ENCODE data around the gene RALB.
A peak's percentile ranks its signal among the peaks of the same experiment; 100 is the strongest.
"Not testable (repeated sequence)": the region's sequence is repeated elsewhere in the genome, so short reads cannot be mapped to it uniquely, and the experiment has no call there.

The RALB gene

DNA sequence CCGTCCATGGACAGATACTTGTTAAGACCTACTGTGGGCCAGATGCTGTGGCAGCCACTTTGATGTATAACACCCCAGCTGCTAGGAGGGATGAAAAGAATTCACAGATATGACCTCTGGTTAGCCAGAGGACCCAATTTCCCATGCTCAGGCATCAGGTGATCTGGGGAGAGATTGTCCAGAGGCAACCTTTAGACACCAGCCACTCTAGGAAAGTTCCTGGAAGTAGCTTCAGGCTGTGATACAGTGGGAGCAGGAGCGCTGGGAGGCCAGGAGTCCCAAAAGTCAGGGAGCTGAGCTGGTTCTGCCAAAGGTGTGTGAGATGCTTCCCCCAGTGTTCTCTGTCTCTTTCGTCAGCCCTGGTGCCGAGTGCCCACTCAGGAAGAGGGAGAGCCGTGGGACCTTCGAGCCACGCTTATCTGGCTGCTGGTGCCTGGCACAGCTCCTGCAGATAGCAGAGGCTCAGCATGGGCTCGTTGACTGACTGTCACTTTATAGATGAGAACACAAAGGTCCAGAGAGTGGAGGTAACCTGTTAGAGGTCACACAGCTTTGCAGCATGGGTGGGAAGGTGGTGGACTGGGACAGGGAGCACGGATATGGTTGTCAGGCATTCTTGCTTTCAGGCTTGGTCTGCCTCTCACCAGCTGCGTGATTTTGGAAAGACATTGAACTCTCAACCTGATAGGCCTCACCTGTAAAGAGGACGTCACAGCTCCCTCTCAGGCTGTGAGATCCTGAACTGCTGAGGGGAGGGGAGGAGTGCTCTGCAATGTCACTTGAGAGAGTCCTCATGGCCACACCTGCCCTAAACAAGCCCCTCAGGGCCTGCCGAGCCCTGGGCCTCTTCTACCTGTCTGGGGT is 7.8 kb upstream of the RALB start:
- DNase-seq = no peak

DNA sequence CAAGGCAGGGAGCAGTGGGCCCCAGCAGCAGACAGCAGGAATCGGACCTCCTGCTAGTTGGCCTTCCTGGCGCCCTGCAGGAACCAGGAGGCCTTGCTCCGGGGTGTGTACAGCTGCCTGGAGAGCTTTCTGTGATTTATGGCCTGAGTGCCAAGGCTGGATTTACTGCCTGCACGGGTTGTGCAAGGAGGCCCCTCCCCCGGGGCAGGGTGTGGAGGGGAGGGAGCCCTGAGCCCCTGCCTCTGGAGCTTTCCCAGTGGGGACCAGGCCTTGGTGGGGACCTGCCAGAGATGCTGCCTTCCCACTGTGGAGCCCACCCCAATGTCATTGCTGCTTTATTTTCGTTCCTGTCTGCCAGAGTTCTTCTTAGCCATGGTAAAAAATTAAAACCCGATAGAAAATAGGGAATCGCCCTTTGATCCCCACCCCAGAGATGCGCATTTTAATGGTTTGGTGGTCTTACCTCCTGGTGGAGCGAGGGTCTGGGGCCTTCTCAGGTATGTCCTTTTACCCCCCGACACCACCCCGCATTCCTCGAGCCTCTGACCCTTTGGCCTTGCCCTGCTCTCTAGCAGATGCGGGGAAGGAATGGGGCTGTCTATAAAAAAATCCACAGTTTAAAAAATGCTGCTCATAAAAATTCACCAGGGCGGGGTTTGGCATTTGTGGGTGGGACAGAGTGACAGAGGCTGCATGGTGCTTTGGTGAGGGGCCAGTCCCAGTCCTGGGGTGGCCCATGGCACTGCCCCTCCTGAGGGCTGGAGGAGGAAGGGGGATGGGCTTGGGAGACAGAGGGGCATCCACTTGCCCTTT is 6.9 kb upstream of the RALB start:
- no peak for DNase-seq

DNA sequence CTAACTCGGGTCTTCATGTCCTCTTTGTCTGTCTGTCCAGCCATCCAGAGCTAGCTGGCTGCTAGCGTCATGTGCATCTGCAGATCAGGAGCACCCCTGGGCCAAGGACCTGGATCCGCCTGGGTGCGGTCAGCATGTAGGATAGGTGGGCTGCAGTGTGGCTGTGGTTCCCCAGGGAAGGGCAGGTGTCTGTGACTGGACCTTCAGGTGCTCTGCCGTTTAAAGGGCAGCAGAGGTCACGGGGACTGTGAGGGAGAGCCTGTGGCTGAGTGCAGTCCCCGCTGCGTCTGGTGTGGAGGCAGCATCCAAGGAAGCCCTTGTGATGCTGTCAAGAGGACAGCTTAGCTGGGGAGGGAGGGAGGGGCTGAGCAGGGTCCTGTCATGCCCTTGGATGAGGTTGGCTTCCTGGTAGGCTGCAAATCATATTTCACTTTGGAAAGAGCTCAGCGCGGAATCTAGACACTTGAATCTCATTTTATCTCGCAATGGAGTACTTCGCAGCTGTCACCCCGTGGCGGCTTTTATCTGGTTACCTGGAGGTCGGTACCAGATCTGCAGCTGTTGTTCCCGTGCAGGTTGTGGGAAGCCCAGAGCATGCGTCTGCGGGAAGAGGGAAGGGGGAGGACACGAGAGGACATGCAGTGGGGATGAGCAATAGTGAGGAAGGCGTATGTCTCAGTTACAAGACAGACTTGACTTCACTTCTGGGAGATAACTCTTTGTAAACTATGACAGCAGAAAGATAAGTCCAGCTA is 5.9 kb upstream of the RALB start:
- no peak for DNase-seq

DNA sequence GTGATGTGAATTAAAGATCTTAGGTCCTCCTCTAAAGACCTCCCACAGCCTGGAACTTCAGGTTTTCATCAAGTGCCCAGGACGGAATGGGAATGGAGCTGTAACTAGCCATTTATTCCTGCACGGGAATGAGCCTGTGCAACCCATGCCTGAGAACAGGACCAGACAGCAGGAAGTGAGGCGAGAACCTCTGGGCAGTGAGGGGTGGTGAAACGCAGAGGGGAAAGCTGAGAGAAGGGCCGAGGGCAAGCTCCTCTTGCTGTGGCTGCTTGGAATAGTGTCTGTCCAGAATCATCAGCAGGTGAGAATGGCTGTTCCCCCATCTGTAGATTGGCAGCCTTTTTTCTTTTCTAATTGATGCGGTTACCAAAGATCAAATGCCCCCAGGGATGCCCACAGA is 4.8 kb upstream of the RALB start:
- no peak for DNase-seq

DNA sequence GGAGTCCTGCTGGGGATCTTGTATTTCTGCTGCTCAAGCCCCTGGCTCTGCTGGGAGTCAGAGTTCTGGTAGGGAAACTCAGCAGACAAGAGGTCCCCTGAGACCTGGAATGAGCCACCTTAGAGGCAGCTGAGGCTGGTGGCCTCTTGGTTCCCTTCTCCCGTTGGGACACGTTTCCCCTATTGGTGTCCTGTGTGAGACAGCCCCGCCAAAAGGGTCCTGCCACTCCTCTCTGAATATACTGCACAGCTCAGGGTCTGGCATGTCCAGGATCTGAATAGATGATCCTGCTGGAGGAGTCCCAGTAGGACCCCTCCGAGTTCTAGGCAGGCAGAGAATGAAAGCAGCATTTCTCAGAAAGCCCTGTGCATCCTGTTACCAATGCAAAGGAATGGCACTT is 2.0 kb upstream of the RALB start:
- no peak for DNase-seq

DNA sequence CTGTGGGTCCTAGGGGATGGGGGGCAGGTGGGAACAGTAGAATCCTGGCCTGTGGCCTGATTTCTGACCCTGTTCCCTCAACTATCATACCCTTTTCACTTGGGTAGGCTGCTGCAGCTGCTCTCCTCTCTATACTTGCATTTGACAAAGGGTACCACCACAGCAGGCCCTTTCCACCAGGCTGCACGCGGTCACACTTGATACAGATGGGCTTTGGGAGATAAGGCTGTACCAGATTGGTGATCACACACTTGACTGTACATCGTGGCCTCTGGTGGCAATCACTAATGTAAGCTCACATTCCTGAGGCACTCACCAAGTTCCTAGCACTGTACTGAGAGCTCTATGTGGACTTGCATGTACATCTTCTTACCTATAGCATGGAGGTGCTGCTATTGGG is 1.6 kb upstream of the RALB start:
- no peak for DNase-seq

DNA sequence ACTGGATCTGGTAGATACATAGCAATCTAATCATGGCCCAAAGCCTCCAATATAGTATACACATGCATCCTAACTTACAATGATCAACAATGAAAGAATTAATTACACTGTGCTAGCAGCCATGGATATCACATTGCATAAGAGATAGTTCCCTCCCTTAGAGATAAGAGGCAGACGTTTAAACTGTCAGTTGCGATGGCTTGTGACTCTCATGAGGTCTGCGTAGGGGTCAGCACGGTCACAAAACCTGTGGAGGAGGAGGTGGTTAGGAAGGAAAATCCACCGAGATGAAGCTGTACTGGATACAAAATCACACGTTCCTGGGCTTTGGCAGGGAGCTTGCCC is 800 bp upstream of the RALB start:
- DNase-seq = no peak

DNA sequence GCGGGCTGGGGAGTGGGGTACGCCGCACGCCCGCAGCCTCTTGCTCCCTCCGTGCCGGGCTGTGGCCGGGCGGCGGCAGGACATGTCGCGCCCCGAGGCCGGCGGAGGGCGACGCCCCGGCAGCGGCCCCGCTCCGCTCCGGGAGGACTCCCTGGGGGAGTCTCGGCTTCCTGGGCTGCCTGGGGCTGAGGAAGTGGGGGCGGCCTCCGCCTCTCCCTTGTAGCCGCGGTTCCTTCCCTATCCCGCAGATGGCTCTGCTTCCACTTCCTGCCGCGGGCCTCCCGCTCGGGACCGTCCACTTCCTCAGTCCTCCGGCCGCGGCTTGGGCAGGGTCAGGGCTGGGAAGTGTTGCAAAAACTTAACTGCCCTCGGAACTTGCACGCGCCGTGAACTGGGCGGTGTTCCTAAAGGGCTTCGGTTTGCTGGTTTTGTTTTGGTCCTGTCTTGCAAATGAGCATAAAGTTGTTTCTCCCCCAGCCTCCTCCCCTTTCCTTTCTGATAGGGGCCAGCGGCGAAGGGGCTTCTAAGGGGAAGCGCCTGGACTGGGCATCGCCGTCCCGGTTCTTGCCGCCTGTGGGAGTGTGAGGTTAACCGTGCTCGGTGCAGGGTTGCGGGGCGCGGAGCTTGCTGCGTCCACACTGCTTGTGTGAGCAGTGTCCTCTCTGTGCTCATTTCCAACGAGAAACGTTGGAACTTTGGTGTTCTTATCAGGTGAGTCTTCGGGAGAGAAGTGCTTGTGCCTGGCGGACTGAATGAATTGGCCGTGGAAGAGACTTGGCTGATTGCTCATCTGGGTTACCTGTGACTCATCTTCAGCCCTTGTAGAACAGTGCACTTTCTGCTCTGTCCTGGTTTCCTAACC is 600 bp downstream of the RALB start:
- peak; percentile 53 for DNase-seq

DNA sequence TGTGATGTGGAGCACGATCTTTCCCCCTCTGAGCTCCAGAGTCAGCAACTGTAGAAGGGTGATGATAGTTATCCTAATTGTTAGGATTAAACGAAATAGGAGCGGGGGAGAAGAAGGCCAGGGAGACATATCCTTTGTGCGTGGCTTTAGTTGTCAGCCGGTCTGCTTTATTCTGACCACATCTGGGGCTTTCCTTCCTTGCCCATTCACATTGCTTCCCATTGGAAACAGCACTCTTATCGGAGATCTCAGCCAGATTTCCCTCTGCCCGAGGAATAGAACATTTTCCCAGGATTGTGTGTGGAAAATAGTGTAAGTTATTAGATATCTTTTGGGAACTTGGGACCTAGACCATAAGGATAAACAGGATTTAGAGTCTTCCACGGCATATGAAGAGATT is 1.5 kb downstream of the RALB start:
- no peak for DNase-seq

DNA sequence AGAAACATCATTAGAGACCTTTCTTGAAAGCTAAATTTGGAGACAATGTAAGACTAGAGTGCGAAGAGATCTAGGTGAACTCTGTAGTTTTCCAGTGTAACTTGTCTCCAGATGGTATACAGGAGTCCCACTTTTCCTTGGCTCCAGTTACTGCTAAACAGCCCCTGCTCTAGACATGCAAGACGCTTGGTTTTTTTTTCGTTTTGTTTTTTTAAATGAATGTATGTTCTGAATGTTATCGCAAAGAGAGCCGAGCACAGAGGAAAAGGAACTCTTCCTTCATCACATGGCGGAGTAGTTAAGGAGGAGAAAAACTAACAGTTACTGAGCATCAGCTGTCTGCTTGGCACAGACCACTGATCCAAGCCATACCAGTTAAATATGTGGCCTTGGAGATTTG is 2.4 kb downstream of the RALB start:
- no peak for DNase-seq

DNA sequence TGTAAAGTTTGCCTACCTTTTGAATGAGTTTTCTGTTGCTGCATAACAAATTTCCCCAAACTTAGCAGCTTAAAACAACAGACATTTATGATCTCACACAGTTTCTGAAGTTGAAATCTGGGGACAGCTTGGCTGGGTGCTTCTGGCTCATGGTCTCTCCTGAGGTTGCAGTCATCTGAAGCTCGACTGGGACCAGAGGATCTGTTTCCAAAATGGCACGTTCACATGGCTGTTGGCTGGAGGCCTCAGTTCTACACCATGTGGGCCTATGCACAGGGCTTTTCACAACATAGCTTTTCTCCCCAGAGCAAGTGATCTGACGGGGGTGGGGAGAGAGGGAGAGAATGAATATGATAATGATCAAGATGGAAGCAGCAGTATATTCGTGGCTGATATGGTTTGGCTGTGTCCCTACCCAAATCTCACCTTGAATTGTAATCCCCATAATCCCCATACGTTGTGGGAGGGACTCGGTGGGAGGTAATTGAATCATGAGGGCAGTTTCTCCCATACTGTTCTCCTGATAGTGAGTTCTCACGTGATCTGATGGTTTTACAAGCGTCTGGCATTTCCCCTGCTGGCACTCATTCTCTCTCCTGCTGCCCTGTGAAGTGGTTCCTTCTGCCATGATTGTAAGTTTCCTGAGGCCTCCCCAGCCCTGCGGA is 3.5 kb downstream of the RALB start:
- DNase-seq = no peak

DNA sequence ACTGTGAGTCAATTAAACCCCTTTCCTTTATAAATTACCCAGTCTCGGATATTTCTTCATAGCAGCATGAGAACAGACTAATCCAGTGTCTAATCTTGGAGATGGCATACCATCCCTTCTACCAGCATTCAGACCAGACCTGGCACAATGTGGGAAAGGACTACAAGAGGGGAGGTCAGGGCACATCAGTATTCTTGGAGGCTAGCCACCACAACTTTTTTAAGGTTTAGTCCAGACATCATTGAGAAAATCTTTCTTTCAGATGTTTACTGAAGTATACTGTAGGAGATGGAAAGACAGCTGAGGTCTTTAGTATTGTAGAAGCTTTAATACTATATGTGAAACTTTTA is 4.0 kb downstream of the RALB start:
- no peak for DNase-seq

DNA sequence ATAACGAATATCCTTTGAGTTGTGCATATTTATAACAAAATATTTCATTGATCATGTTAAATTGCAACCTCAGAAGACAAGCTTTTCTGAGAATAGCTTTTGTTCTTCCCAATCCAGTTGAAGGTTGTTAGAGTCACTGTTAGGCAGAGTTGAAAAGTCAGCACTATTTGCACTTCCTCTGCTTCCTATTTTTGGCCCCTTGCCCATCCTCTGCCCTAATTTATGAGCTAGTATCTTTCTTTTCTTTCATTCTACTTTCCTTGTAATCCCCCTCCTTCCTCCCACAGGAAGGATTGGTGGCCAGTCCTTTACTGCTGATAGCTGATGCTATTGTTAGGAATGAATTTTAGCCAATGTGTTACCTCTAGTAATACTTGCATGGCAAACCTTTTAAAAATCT is 4.9 kb downstream of the RALB start:
- DNase-seq = no peak

DNA sequence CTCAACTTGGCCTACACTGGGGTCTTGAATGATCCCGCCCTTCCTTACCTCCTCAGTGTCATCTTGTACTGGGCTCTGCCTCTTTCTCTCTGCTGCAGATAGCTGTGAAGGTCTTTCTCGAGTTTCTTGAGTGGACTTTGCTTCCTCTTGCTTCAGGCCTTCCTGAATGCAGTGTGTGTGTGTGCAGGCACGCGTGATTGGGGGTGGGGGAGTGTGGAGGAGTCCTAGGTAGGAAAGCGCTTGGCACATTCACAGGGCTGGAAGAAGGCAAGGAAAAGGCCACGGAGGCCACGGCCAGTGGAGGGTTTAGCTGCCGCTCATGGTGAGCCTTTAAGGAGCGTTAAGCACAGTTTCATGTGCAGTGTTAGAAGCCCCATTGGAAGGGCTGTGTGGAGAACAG is 5.5 kb downstream of the RALB start:
- no peak for DNase-seq

DNA sequence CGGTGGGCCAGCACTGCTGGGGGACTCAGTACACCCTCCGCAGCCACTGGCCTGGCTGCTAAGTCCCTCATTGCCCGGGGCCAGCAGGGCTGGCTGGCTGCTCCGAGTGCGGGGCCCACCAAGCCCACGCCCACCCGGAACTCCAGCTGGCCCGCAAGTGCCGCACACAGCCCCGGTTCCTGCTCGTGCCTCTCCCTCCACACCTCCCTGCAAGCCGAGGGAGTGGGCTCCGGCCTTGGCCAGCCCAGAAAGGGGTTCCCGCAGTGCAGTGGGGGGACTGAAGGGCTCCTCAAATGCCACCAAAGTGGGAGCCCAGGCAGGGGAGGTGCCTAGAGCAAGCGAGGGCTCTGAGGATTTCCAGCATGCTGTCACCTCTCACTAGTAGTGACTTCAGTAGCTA is 7.3 kb downstream of the RALB start:
- DNase-seq = not testable (repeated sequence)

DNA sequence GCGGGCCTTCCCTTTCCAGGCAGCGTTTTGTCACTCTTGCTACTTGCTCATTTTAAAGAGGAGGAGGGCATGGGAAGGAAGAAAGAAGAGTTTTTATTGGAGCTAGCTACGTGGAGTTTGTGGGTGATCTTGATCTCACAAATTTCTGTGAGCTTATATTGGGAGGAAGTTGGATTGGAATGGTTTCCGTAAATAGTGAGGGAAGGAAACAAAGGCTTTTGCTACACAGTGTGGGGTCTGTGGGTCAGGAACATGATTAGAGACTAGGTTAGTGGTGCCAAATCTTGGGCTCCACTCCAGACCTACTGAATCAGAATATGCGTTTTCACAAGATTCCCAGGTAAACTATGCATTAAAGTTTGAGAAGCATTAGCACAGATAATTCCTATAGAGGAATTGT is 8.1 kb downstream of the RALB start:
- no peak for DNase-seq

DNA sequence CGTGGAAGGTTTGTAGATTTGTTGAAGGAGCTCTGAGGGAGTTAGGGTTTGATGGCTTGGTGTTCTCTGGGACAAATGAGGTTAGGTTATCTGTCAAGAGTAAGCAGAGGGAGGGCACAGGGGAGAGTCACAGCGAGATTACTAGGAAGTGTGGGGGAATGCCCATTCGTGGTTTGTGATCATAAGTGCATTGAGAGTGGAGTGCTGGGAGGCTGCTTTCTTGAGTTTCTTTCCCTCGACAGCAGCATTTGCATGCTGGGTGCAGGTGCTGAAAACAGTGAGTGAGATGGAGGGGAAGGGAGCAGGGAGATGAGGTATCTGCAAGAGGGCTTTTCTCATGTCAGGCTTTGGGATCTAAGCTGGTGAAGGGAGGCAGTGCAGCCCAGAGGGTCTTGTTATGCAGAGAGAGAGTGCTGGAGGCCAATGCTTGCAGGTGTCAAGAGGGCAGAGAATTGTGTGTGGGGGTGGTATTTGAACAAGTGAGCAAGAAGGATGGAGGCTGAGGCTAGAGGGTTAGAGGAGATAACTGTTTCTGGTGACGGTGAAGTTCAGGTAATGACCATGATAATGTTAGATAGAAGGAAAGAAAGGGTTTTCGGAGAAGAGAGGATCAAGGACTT is 8.8 kb downstream of the RALB start:
- DNase-seq = no peak

DNA sequence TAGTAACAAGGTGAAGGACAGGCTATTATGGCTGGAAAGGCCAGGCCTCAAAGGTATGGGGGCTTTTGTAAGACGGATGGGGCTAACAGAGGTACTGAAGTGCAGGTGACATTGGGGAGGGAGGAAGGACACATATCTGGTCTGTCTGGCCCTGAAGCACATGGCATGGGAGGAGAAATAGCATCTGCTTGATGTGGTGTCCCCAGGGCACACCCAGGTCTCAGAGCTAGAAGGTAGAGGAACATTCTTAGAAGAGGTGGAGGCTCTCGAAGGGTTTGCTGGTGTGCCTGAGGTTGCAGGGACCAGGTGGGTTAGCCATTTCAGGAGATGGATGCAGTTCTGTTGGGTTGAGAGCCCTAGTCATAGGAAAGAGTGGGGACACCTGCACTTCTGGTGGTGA is 9.5 kb downstream of the RALB start:
- DNase-seq = no peak

DNA sequence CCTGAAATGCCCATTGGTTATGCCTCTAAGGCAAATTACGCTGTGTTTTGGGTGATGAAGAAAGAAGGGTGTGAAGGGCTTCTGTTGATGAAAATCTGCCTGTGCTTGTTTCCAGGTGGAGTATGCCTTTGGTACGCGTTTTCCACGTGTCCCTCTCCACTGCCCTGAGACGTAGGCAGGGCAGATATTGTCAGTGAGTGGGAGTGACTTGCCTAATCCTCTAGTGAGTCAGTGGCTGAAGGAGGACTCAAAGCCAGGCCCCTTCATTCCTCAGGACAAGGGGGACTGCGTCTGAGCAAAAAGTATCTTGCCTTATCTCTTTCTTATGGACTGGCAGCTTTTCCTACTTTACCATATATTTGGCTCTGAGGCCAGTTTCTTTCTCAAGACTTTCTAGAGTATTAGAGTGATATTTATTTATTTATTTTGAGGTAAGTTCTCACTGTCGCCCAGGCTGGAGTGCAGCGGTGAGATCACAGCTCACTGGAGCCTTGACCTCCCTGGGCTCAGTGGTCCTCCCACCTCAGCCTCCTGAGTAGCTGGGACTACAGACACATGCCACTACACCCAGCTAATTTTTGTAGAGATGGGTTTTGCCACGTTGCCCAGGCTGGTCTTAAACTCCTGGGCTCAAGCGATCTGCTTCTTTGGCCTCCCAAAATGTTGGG is 10.2 kb downstream of the RALB start:
- DNase-seq = no peak

DNA sequence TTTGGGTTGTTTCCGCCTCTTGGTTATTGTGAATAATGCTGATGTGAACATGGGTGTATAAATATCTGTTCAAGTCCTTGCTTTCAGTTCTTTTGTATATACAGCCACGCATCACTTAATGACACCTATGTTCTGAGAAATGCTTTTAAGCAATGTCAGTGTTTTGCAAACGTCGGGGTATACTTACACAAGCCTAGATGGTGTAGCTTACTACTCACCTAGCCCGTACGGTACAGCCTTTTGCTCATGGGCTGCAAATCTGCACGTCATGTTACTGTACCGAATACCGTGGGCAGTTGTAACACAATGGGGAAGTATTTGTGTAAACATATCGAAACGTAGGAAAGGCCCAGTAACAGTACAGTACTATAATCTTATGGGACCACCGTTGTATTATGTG is 12.4 kb downstream of the RALB start:
- DNase-seq = no peak

DNA sequence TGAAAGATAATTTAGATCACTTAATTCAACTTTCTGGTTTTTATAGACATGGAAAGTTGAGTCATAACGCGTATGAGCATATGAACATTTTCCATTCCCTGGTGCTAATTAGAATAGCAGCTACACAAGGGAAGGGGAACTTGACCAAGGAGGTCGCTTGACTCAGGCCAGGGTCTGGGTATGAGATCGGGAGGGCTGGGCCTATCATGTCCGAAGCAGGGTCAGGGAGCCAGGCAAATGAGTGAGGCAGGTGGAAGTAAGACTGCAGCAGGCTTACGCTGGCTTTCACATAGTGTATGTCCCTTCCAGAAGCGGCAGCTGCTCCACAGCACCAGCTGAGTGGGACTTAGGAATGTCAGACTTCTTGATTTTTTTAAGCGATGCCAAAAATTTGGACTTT is 14.7 kb downstream of the RALB start:
- DNase-seq = no peak

All from CD4-positive, alpha-beta T cell treated with Interleukin-17A for 4 hours (primary cell).